ENCODE data around the gene COX7A1.

COX7A1 gene

DNA sequence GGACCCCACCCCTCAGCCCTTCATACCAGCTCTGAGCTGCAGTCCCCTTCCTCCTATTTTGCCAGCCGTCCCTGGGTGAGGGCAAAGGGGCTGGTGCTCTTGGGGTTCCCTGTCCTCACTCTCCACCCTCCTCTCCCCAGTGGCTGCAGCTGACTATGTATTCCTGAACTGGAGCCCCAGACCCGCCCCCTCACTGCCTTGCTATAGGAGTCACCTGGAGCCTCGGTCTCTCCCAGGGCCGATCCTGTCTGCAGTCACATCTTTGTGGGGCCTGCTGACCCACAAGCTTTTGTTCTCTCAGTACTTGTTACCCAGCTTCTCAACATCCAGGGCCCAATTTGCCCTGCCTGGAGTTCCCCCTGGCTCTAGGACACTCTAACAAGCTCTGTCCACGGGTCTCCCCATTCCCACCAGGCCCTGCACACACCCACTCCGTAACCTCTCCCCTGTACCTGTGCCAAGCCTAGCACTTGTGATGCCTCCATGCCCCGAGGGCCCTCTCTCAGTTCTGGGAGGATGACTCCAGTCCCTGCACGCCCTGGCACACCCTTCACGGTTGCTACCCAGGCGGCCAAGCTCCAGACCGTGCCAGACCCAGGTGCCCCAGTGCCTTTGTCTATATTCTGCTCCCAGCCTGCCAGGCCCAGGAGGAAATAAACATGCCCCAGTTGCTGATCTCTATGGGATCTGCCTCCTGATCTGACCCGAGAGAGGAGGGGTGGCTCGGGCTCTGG is 2.4 kb downstream of the COX7A1 start:
- Histone ChIP-seq H3K36me3 (ENCODE audit: control insufficient read depth, insufficient read depth, low read length) (peaks cover 14% of the 10 kb centered on the region), H3K56ac (ENCODE audit: low read length) (no peak overlapping the region), H3K27ac (ENCODE audit: low read depth, low read length) (no peak overlapping the region), H2BK120ac (ENCODE audit: low read depth, low read length) (no peak overlapping the region), H4K5ac (ENCODE audit: low read length) (no peak overlapping the region), H3K9ac (ENCODE audit: low read length) (no peak overlapping the region), H3K23ac (ENCODE audit: low read length) (no peak overlapping the region), H3K4me3 (ENCODE audit: low read length) (no peak overlapping the region), H2AK5ac (ENCODE audit: low read length) (no peak overlapping the region), H3K79me1 (ENCODE audit: low read length) (peaks cover 4% of the 10 kb centered on the region), H3K4me2 (ENCODE audit: low read length) (no peak overlapping the region), H2BK5ac (ENCODE audit: low read length) (no peak overlapping the region), H4K8ac (ENCODE audit: low read depth, low read length) (no peak overlapping the region), H3K4ac (ENCODE audit: low read depth, low read length) (no peak overlapping the region), H3K18ac (ENCODE audit: low read length) (no peak overlapping the region), H3K4me1 (ENCODE audit: control insufficient read depth, low read depth, low read length) (no peaks in the 10 kb centered on the region), H2BK15ac (replicated peaks; ENCODE audit: low read depth) (no peak overlapping the region), H3K27me3 (ENCODE audit: insufficient read depth, low read length, poor library complexity) (no peaks in the 10 kb centered on the region), H3K79me2 (ENCODE audit: control insufficient read depth, insufficient read depth, low read length) (no peaks in the 10 kb centered on the region)
- no peak for DNase-seq
- no CpG with 5 or more reads among the region's 13 CpGs for WGBS (ENCODE audit: extremely low coverage, insufficient coverage, low lambda C conversion rate)

GRCh38 chr19:36144624-36145023 is 7.6 kb downstream of the COX7A1 start:
- DNase-seq: no peak
- no peak overlapping the region for H3K4ac ChIP-seq (ENCODE audit: low read depth, low read length)
- no peak overlapping the region for H3K27ac ChIP-seq (ENCODE audit: low read depth, low read length)
- peaks cover 13% of the 10 kb centered on the region for H3K79me2 ChIP-seq (ENCODE audit: control insufficient read depth, insufficient read depth, low read length)
- H3K4me1 ChIP-seq (ENCODE audit: control insufficient read depth, low read depth, low read length): peaks cover 3% of the 10 kb centered on the region
- no peak overlapping the region for H4K5ac ChIP-seq (ENCODE audit: low read length)
- no peaks in the 10 kb centered on the region for H3K27me3 ChIP-seq (ENCODE audit: insufficient read depth, low read length, poor library complexity)
- no peak overlapping the region for H3K9ac ChIP-seq (ENCODE audit: low read length)
- no peak overlapping the region for H3K56ac ChIP-seq (ENCODE audit: low read length)
- H2BK15ac ChIP-seq (replicated peaks; ENCODE audit: low read depth): no peak overlapping the region
- H4K8ac ChIP-seq (ENCODE audit: low read depth, low read length): no peak overlapping the region
- no peak overlapping the region for H3K18ac ChIP-seq (ENCODE audit: low read length)
- H3K4me3 ChIP-seq (ENCODE audit: low read length): no peak overlapping the region
- peaks cover 21% of the 10 kb centered on the region for H3K36me3 ChIP-seq (ENCODE audit: control insufficient read depth, insufficient read depth, low read length)
- H2BK5ac ChIP-seq (ENCODE audit: low read length): no peak overlapping the region
- WGBS (ENCODE audit: extremely low coverage, insufficient coverage, low lambda C conversion rate): no CpG with 5 or more reads among the region's 6 CpGs
- H2AK5ac ChIP-seq (ENCODE audit: low read length): no peak overlapping the region
- peaks cover 17% of the 10 kb centered on the region for H3K79me1 ChIP-seq (ENCODE audit: low read length)
- no peak overlapping the region for H3K23ac ChIP-seq (ENCODE audit: low read length)
- no peak overlapping the region for H2BK120ac ChIP-seq (ENCODE audit: low read depth, low read length)
- no peak overlapping the region for H3K4me2 ChIP-seq (ENCODE audit: low read length)

- WGBS (ENCODE audit: extremely low coverage, insufficient coverage, low lambda C conversion rate): no CpG with 5 or more reads among the region's 9 CpGs
Observed at GRCh38 chr19:36142496-36142895, 9.8 kb downstream of the COX7A1 start.

DNA sequence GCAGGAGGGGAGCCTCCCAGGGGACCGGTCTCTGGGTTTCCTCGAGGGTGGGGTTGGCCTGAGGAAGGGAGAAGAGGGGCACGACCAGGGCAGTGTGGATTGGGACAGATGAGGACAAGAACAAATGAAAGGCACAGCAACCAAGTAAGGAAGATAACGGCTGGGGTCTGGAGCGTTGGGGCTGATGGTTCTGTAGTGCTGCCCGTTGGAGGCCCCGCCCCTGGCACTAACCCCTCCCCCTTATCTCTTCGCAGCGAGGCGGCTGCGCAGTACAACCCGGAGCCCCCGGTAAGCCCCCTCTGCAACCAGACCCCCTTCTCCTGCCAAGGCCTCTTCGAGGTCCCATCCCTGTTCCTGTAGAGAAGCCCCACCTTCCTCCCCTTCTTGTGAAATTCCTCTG is 10.2 kb downstream of the COX7A1 start:
- Histone ChIP-seq H3K27me3 (ENCODE audit: insufficient read depth, low read length, poor library complexity) (no peaks in the 10 kb centered on the region), H3K79me1 (ENCODE audit: low read length) (peaks cover 17% of the 10 kb centered on the region), H3K4me3 (ENCODE audit: low read length) (no peak overlapping the region), H2AK5ac (ENCODE audit: low read length) (no peak overlapping the region), H3K79me2 (ENCODE audit: control insufficient read depth, insufficient read depth, low read length) (peaks cover 13% of the 10 kb centered on the region), H2BK5ac (ENCODE audit: low read length) (no peak overlapping the region), H3K23ac (ENCODE audit: low read length) (no peak overlapping the region), H2BK120ac (ENCODE audit: low read depth, low read length) (no peak overlapping the region), H3K36me3 (ENCODE audit: control insufficient read depth, insufficient read depth, low read length) (peaks cover 21% of the 10 kb centered on the region), H4K5ac (ENCODE audit: low read length) (no peak overlapping the region), H3K4me2 (ENCODE audit: low read length) (peak overlapping the region; percentile 80), H3K4ac (ENCODE audit: low read depth, low read length) (no peak overlapping the region), H3K27ac (ENCODE audit: low read depth, low read length) (no peak overlapping the region), H2BK15ac (replicated peaks; ENCODE audit: low read depth) (no peak overlapping the region), H3K9ac (ENCODE audit: low read length) (peak overlapping the region; percentile 67), H4K8ac (ENCODE audit: low read depth, low read length) (no peak overlapping the region), H3K4me1 (ENCODE audit: control insufficient read depth, low read depth, low read length) (peaks cover 3% of the 10 kb centered on the region), H3K18ac (ENCODE audit: low read length) (no peak overlapping the region), H3K56ac (ENCODE audit: low read length) (peak overlapping the region; percentile 82)
- WGBS (ENCODE audit: extremely low coverage, insufficient coverage, low lambda C conversion rate): no CpG with 5 or more reads among the region's 14 CpGs
- no peak for DNase-seq

More at GRCh38 chr19:36142496-36142895, 9.8 kb downstream of the COX7A1 start:
- no peak overlapping the region for H3K56ac ChIP-seq (ENCODE audit: low read length)
- no peak overlapping the region for H4K5ac ChIP-seq (ENCODE audit: low read length)
- H3K27me3 ChIP-seq (ENCODE audit: insufficient read depth, low read length, poor library complexity): no peaks in the 10 kb centered on the region
- peaks cover 21% of the 10 kb centered on the region for H3K36me3 ChIP-seq (ENCODE audit: control insufficient read depth, insufficient read depth, low read length)
- H3K79me1 ChIP-seq (ENCODE audit: low read length): peaks cover 17% of the 10 kb centered on the region
- H3K23ac ChIP-seq (ENCODE audit: low read length): no peak overlapping the region
- H2BK120ac ChIP-seq (ENCODE audit: low read depth, low read length): no peak overlapping the region
- H2BK5ac ChIP-seq (ENCODE audit: low read length): no peak overlapping the region
- no peak overlapping the region for H3K4me3 ChIP-seq (ENCODE audit: low read length)
- H3K4me1 ChIP-seq (ENCODE audit: control insufficient read depth, low read depth, low read length): peaks cover 3% of the 10 kb centered on the region
- no peak overlapping the region for H3K9ac ChIP-seq (ENCODE audit: low read length)
- peaks cover 13% of the 10 kb centered on the region for H3K79me2 ChIP-seq (ENCODE audit: control insufficient read depth, insufficient read depth, low read length)
- H3K4ac ChIP-seq (ENCODE audit: low read depth, low read length): no peak overlapping the region
- no peak for DNase-seq
- H3K4me2 ChIP-seq (ENCODE audit: low read length): no peak overlapping the region
- no peak overlapping the region for H2AK5ac ChIP-seq (ENCODE audit: low read length)
- H3K18ac ChIP-seq (ENCODE audit: low read length): no peak overlapping the region
- no peak overlapping the region for H3K27ac ChIP-seq (ENCODE audit: low read depth, low read length)
- H2BK15ac ChIP-seq (replicated peaks; ENCODE audit: low read depth): no peak overlapping the region
- H4K8ac ChIP-seq (ENCODE audit: low read depth, low read length): no peak overlapping the region

GRCh38 chr19:36141039-36141927 is 11.0 kb downstream of the COX7A1 start:
- no CpG with 5 or more reads among the region's 42 CpGs for WGBS (ENCODE audit: extremely low coverage, insufficient coverage, low lambda C conversion rate)
- Histone ChIP-seq H3K27ac (ENCODE audit: low read depth, low read length) (no peak overlapping the region), H4K8ac (ENCODE audit: low read depth, low read length) (no peak overlapping the region)

More at GRCh38 chr19:36141039-36141927, 11.0 kb downstream of the COX7A1 start:
- Histone ChIP-seq H3K79me2 (ENCODE audit: control insufficient read depth, insufficient read depth, low read length) (peaks cover 13% of the 10 kb centered on the region), H2AK5ac (ENCODE audit: low read length) (peak overlapping the region; percentile 54), H3K79me1 (ENCODE audit: low read length) (peaks cover 16% of the 10 kb centered on the region), H3K9ac (ENCODE audit: low read length) (peak overlapping the region; percentile 97), H3K27me3 (ENCODE audit: insufficient read depth, low read length, poor library complexity) (no peaks in the 10 kb centered on the region), H3K4ac (ENCODE audit: low read depth, low read length) (peak overlapping the region; percentile 98), H2BK5ac (ENCODE audit: low read length) (no peak overlapping the region), H4K5ac (ENCODE audit: low read length) (no peak overlapping the region), H3K4me3 (ENCODE audit: low read length) (peak overlapping the region; percentile 49), H3K23ac (ENCODE audit: low read length) (no peak overlapping the region), H3K4me1 (ENCODE audit: control insufficient read depth, low read depth, low read length) (peaks cover 3% of the 10 kb centered on the region), H3K4me2 (ENCODE audit: low read length) (peak overlapping the region; percentile 80), H2BK120ac (ENCODE audit: low read depth, low read length) (peak overlapping the region; percentile 88), H3K56ac (ENCODE audit: low read length) (peak overlapping the region; percentile 99), H3K18ac (ENCODE audit: low read length) (peak overlapping the region; percentile 95), H3K36me3 (ENCODE audit: control insufficient read depth, insufficient read depth, low read length) (peaks cover 17% of the 10 kb centered on the region), H2BK15ac (replicated peaks; ENCODE audit: low read depth) (no peak overlapping the region)
- peak; percentile 98 for DNase-seq
